ENCODE measurements around the gene EPS15.

GRCh38 chr1:51414811-51415210 is 104.3 kb downstream of the EPS15 start:
- TF ChIP-seq CTCF (IDR thresholded peaks at IDR 0.05; ENCODE audit: poor library complexity) (no peak), EZH2phosphoT487 (IDR thresholded peaks at IDR 0.05; ENCODE audit: low read depth, severe bottlenecking, unreplicated experiment) (no peak), EZH2 (IDR thresholded peaks at IDR 0.05; ENCODE audit: borderline replicate concordance) (no peak)

Measured in hepatocyte (in vitro differentiated cells).